ENCODE results near the gene SNX32.

The SNX32 gene

DNA sequence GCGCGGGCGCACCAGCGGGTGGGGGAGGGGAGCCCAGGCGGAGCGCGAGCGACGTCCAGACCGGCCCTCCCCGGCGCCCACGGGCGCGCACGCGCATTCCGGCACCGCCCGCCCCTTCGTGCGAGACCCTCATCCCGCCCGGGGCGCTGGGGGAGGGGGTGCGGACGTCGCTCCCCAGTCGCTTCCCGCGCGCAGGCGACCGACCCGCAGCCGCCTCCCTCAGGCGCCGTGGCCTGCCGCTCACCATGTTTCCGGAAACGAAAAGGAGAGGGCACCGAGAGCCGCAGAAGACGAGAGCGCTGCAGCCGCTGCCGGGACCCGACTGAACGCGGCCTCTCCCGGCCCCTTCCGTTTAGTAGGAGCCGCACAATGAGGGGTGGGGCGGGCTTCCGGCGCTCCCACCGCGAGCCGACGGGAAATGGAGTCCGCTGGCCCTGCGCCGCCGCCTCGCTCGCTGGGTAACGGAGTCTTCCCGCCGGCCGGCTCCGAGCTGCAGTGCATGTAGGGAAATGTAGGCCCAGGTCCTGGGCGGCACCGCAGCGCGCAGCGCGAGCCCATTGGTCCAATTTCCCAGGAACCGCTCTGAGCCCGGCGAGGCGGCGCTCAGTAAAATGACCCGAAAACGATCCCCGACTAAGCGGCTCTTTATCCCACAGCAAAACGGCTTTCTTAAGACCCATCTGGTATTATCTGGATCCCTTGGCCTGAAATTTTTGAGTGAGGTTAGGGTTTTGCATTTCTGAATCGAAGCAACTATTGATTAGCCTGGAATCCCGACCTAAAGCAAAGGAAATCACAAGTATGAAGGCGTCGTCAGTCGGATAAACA is 24.3 kb downstream of the SNX32 start, which contains the start of gene CFL1:
TSS of gene CFL1 (minus strand) at position 328 of the 828 bp plus-strand sequence. CDS start at position 247, 81 bp downstream.
- peak; percentile 87 for DNase-seq

DNA sequence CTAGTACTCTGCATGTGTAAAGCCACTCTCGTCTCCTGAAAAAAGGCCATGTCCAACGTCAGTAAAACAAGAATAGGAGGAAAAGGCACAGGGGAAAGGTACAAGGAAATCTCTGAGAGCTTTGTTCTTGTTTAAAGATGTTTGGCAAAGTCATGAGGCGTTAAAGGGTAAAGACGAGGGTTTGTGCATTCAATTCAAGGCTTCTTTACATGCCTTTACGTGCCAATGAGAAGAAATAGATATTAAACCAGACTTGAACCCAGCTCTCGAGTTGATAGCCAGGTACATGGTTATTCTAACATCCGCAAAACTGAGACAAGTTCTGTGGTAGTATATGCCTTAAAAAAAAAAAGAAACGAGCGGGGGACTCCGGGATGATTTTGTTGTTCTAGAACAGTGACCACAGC is 24.9 kb downstream of the SNX32 start:
- no peak for DNase-seq

DNA sequence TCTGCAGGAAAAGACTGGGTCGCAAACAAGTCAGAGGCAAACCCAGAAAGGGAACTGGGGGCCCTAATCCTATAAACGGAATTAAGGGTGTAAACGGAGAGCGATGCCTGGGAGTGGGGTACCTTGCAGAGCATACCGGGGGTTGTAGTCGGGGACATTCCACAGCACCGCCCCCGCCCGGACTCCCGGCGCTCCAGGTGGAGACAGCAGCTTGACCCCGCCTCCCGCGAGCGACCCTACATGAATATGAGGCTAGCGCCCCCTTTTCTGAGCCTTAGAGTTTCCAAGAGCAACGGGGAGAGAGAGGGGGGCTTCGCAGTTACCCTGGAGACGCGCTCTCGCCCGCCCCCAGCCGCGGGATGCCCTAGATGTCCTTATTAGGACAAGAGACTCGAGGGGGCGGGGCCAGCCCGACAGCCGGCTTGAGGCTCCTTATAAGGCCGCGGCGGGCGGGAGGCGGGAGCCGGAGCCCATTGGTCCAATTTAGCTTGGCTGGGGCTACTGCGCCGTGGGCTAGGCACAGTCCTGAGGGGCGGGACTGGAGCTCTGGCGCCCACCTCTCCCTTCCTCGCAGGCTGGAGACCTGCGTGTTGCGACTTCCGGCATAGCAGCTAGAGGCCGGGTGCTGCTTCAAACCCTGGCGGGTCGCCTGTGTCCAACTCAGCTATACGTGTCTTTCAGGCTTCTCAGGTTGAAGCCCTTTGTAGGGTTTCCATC is 25.5 kb downstream of the SNX32 start:
- DNase-seq: peak; percentile 93

DNA sequence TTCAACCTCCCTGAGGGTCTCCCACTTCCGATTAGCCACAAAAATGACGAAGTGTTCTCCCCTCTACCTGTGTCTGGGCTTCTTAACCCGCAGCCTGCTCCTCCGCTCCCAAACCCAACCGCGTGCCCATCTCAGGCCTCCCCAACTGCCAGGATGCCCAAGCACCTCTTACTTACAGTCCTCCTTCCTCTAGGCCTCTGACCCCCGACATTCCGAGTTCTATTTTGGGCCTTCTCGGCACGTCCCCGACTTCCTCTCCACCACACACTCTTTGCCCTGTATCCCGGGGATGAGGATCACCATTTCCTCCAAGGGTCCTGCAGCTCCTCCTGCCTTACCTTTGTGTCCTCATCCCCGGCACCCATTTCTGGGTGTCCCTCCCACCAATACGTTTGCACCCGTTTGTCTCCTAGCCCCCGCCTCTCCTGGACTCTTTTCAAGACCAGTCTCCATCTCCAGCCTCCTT is 26.1 kb downstream of the SNX32 start:
- no peak for DNase-seq

DNA sequence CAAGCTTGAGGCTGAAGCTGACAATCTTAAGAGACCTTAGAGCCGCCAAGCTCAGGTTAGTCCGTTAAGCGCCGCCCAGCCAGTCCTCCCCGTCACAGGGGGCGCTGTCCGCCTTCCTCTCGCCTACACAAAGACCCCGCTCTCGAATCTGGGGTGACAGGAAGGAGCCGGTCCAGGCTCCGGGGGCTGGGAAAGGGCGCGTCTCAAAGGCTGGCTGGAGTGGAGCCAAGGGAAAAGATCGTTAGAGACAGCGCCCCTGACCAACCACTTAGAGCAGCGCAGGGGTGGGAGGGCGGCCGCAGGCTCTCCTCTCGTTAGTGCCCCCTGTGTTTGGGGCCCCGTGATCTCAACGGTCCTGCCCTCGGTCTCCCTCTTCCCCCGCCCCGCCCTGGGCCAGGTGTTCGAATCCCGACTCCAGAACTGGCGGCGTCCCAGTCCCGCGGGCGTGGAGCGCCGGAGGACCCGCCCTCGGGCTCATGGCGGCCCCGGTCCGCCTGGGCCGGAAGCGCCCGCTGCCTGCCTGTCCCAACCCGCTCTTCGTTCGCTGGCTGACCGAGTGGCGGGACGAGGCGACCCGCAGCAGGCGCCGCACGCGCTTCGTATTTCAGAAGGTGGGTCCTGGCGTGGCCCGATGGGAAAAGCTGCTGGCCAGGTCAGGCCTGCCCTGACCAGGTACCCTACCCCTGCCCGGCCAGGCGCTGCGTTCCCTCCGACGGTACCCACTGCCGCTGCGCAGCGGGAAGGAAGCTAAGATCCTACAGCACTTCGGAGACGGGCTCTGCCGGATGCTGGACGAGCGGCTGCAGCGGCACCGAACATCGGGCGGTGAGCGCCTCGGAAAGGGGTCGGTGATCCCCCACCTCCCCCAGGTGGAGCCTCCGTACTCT is 26.8 kb downstream of the SNX32 start, which contains the start of gene MUS81:
TSS of gene MUS81 (plus strand) at position 156 of the 887 bp plus-strand sequence. CDS start at position 477, 321 bp downstream.
- peak; percentile 87 for DNase-seq

DNA sequence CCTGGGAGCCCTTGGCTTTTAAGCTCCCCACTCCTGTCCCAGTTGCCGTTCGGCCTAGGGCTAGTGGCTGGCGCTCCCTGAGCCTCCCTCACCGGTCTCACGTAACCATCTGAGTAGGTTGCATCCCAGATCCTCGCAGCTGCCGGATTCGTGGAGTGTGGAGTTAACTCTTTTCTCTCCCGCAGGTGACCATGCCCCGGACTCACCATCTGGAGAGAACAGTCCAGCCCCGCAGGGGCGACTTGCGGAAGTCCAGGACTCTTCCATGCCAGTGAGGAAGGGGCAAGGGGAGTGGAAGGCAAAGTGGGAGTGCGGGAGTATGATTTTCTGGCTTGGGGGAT is 27.4 kb downstream of the SNX32 start:
- no peak for DNase-seq

DNA sequence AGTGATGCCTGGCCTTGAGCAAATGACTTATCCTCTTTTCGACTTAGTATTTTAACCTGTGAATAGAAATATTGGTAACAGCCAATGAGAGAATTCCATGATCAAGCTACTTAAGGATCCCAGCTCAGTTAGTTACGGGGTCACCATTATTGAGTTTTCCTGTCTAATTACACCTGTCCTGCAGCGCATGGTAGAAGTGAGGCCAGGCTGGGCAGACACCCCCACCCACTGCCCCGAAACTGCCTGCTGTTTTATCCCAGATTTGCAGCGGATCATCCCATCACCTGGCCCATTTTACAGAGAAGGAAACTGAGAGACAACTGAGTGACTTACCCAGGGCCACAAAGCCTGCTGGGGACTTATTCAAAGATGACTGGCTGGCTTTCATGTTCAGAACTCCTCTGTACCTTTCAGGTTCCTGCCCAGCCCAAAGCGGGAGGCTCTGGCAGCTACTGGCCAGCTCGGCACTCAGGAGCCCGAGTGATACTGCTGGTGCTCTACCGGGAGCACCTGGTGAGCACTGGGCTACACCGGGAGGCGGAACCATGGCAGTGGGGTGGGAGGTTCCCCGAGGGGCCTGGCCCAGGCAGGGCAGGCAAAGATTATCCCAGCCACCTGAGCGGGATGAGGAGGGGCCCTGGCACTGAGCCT is 27.9 kb downstream of the SNX32 start:
- no peak for DNase-seq

DNA sequence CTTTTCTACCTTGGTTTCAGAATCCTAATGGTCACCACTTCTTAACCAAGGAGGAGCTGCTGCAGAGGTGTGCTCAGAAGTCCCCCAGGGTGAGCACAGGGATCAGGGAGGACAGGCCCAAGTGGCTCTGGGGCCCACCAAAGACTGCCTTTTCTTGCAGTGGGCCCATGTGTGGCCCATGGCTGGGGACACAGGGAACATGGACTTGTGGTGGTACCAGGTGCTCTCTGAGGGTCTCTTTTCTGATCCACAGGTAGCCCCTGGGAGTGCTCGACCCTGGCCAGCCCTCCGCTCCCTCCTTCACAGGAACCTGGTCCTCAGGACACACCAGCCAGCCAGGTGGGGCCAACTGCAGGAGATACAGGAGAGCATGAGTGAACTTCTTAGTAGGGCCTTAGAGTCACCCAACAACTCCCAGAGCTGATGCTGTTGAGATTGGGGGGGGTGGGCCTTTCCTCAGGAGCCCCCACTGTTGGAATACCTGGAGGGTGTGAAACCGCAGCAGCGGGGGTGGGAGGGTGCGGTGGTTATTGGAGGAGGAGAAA is 28.5 kb downstream of the SNX32 start:
- no peak for DNase-seq

DNA sequence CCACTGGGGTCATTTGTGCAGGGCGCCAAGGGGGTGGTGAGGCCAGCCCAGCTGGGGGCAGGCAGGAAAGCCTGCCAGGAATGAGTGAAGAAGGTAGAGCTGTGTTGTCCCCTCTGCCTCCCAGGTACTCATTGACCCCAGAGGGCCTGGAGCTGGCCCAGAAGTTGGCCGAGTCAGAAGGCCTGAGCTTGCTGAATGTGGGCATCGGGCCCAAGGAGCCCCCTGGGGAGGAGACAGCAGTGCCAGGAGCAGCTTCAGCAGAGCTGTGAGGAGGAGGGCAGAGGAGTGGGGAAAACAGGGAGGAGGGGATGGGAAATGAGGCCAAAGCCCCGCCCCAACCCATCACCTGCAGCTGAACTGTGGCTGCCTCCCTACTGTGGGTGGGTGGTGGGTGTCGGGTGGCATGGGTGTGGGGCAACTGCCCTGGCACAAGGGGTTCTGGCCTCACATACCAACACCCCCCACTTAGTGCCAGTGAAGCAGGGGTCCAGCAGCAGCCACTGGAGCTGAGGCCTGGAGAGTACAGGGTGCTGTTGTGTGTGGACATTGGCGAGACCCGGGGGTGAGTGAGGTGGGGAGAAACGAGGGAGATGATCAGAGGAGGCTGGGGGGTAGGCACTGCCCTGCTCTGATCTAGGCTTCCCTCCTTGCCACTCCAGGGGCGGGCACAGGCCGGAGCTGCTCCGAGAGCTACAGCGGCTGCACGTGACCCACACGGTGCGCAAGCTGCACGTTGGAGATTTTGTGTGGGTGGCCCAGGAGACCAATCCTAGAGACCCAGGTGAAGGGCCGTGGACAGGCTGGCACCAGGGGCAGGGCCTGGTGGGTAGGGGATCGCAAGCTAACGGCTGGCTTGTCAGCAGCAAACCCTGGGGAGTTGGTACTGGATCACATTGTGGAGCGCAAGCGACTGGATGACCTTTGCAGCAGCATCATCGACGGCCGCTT is 29.5 kb downstream of the SNX32 start:
- no peak for DNase-seq

DNA sequence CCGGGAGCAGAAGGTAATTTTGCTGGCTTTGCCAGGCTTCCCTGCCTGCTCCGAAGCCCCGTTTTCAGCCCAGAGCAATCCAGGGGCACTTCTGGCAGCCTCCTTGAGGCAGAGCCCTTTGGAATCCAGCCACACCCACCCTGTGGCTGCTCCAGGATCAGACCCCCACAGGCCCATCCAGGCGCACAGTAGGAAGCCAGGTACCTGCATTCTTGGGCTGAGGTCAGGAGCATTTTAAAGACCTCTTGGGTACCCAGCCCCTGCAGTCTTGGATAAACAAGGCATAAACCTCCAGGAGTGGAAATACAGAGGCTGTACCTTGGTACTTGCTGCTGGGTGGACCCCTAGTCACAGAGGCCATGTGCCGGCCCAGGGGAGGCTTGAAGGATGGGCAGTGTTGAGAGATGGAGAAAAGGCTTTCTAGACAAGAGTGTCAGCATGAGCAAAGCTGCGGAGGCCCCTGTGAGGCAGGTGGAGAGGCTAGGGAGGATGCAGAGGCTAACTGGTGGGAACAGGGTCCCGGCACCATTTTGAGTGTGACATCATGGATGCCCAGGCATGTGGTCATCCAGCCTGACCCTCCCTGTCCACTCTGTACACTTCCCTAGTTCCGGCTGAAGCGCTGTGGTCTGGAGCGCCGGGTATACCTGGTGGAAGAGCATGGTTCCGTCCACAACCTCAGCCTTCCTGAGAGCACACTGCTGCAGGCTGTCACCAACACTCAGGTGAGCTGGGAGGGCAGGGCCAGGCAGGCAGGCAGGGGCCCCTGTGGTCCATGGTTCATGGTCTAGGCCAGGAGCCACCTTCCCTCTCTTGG is 30.3 kb downstream of the SNX32 start:
- DNase-seq: no peak

DNA sequence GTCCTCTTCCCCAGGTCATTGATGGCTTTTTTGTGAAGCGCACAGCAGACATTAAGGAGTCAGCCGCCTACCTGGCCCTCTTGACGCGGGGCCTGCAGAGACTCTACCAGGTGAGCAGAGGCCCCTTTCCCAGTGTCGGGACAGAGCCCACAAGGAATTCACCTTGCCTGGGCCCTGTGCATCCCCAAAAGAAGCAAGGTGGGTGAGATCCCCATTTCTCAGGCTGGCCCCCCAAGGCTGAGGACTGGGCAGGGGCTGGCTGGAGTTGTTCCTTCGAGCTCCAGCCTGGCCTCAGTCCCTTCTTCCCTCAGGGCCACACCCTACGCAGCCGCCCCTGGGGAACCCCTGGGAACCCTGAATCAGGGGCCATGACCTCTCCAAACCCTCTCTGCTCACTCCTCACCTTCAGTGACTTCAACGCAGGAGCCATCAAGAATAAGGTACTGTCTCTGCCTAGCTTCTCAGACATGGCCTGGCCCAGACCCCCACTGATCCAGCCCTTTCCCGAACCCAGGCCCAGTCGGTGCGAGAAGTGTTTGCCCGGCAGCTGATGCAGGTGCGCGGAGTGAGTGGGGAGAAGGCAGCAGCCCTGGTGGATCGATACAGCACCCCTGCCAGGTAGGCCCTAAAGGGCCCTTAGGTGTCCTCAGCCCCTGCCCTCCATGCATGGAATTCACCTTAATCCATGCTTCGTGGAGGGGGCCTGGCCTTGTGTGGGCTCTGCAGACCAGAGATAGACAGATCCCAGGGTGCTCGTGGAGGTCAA is 31.1 kb downstream of the SNX32 start:
- DNase-seq: no peak

DNA sequence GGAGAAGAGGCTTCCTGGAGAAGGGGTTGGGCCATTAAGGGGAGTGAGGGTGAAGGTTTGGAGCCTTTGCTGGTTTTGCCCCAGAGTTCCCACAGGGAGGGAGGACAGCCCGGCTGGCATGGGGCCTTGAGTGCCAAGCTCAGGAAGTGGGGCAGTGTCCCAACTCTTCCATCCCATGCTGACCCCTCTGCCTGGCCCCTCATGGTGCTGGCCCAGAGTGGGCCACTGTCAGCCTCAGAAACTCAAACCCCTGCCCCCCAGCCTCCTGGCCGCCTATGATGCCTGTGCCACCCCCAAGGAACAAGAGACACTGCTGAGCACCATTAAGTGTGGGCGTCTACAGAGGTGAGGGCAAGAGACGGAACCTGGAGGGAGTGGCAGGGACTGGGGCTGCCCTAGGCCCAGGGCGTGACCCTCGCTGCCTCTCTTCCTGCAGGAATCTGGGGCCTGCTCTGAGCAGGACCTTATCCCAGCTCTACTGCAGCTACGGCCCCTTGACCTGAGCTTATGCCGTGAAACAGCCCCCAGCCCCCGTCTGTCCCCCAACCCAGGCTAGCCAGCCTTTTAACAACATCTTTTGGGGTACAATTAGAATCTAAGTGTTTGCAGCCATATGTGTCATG is 31.9 kb downstream of the SNX32 start:
- DNase-seq: no peak

DNA sequence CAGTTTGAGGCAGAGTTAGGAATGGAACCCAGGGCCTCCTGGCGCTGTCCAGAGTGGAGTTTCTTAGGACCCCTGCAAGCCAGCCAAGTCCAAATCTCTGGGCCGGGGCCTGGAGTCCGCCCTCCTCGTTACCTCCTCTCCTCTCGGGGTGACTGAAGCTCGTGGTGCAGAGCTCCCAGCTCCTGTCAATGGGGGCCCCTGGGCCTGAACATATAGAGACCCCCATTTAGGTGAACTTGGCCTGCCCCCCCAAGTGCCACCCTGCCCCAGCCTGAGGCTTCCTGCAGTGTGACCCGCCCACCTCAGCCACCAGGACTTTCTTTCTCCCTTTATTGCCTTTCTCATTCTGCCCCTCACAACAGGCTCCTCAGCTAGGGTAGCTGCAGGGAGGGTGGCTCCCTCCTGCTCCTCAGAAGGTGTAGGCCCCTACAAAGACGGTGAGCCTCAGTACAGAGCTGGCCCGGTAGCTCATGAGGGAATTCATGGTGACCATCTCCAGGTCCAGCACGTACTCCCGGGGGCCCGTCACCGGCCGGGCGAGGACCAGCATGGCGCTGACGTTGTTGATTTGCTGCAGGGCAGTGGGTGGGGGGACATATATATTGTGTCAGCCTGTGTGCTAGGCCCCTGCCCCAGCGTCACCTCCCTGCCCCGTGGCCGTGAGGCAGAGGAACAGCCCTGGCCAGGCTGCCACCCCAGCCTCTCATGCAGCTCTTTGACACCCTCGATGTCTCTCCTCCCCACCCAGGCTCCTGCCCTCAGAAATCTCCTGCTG is 32.9 kb downstream of the SNX32 start:
- DNase-seq: no peak

DNA sequence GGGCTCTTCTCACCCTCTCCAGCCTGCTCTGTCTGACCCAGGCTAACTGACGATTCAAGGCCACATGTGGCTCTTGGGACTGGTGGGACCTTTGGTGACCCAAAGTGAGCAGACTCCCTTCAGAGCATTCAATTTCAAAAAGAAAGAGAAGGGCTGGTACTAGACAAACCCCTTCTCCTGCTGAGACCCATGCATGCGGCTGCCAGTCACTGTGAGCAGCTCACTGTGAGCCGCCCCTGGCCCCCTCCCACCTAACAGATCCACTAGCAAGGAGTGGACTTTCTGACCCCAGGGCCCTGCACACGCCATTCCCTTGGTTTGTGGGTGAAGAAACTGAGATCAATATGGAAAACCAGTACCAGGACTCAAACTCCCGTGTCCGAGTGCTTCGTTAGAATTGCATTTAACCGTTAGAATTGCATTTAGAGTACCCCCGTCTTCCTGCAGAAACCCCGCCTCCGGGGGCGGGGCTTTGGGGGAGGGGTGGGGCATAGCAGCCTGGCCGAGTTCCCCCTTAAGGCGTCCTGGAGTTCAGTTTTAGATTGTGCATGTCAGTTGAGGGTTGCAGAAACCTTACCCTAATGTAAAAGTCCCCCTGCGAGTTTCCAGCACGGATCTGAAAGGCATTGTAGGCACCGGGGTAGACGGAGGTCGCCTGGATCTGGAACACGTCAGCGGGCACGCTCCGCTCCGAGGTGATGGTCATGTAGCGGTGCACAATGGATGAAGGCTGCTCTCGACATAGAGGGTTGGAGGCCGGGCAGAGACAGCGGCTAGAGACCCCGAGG is 33.7 kb downstream of the SNX32 start:
- DNase-seq: no peak

DNA sequence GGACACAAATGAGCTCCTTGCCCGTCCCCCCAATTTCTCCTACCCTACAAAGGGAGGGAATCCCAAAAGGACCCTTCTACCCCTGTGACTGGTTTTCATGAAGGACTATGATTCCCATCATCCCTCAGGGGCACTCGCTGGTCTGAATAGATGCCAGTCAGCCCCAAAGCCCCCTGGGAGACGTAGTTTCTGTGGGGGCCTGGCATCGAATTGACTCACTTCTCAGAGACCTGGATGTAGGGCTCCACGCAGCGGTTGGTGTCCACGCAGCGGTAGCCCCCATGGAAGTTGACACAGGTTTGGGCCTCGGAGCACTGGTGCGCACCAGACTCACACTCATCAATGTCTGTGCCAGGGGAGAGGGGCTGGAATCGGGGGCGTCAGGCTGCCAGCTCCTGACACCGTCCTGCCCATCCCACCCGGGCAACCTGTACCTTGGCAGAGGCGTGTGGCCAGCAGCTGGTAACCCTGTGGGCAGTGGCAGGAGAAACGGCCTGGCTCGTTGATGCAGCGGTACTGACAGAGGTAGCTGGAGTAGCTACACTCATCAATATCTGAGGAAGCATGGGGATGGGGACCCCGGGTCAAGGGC is 34.4 kb downstream of the SNX32 start:
- DNase-seq: no peak

DNA sequence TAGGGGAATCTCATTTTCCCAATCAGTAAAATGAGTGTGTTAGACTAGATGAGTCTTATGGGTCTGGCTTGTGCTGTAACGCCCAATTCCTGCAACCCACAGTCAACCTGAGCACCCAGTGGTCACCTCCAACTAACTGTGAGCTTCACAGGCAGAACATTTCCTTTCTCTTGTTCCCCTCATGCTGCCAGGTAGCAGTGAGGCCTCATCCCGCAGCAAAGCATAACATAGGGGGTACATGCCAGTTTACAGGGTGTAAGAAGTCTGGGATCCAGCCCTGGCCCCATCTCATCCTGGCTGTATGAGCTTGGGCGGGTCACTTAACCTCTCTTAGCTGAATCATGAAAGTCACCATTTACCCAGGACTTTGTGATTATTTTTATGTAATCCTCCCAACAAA is 35.1 kb downstream of the SNX32 start:
- no peak for DNase-seq

Data from DMS 273 treated with DMSO at 0.1 percent for 48 hours (cell line).